C1 segment of cervical spinal cord (tissue), 14 donors: ENCODE results near the gene NOTO.
"Not testable (repeated sequence)": the region's sequence is repeated elsewhere in the genome, so short reads cannot be mapped to it uniquely, and the experiment has no call there.

ENCODE experiments used
- DNase-seq, 14 donors: peaks; one replicate each; lab custom pipeline; 2025; lab: John Stamatoyannopoulos, UW

The NOTO gene, protein sequence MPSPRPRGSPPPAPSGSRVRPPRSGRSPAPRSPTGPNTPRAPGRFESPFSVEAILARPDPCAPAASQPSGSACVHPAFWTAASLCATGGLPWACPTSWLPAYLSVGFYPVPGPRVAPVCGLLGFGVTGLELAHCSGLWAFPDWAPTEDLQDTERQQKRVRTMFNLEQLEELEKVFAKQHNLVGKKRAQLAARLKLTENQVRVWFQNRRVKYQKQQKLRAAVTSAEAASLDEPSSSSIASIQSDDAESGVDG

GRCh38 chr2:73202156-73203054, at the start of gene NOTO:
TSS of gene NOTO (plus strand) at chr2:73202574. CDS start at chr2:73202667, 93 bp downstream.
- peak in 1 of 14 donors; percentile 22 for DNase-seq

- peak in 10 of 14 donors; percentile 4 to 38 (median 20) for DNase-seq
Measured at GRCh38 chr2:73156539-73157124, 45.7 kb upstream of the NOTO start.

DNA sequence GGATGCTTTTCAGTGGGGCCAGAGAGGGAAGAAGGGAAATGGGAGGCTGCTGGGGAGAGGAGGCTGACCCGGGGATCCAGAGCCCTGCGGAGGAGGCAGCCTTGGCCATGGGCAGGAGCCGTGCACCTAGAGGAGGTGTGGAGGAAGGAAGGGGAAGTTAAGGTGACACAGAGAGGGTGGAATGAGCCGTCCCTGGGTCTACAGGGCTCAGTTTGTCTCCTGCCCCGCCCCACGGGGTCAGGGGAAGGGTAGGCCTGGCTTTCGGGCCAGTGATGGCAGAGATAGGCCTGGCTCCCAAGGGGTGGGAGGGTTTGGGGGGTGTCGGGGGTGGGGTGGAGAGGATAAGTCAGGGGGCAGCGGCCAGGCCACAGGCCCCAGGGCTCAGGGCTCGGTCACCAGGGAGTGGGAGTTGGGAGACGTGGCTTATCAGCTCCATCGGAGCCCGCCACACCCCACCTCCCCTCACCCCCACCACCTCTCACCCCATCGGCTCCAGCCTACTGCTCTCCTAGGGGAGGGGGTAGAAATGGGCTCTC, 39.5 kb upstream of the NOTO start:
- no peak for DNase-seq

- peak in 12 of 14 donors; percentile 4 to 47 (median 29) for DNase-seq
Measured at GRCh38 chr2:73163483-73164367, 38.6 kb upstream of the NOTO start.

- DNase-seq: not testable (repeated sequence)
Measured at GRCh38 chr2:73165978-73166377, 36.4 kb upstream of the NOTO start.

DNA sequence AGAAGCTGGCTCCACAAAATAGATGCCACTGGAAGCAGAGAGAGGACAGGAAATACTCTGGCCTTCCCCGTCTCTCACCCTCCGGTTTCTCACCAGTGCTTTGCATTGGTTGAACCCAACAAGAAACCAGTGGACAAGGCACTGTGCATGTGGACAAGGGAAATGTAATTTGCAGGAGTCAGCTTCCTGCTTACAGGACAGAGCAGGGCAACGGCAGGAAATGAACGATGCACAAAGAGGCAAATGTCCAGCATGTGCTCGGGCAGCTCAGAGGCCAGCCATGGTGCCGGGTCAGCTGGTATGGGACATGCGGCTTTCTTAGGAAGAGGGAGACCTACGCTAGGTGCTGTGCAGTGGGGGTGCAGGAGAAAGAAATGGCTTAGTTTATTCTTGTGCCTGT, 35.6 kb upstream of the NOTO start:
- DNase-seq: not testable (repeated sequence)

GRCh38 chr2:73168348-73168747, 34.0 kb upstream of the NOTO start:
- DNase-seq: not testable (repeated sequence)

- DNase-seq: not testable (repeated sequence)
Measured at GRCh38 chr2:73170341-73170740, 32.0 kb upstream of the NOTO start.

GRCh38 chr2:73172963-73173362, 29.4 kb upstream of the NOTO start:
- DNase-seq: no peak

- DNase-seq: no peak
Measured at GRCh38 chr2:73173781-73174180, 28.6 kb upstream of the NOTO start.

DNA sequence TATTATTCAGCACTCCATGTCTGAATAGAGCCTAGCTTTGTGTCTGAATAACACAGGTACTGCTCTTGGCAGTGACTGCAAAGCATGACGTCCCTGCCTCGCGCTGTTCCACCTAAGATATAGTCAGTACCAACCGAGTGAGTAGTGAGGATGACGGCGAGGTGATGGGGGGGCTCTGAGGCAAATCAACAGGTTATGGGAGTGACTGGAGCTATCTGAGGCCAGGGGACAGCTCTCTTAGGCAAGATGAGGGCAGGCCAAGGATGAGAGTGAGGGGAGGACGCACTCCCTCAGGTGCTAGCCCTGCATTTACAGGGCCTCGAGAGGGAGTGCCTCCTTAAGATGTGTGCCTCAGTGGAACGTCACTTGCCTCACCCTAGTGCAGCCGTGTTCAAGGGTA, 28.1 kb upstream of the NOTO start:
- no peak for DNase-seq

DNA sequence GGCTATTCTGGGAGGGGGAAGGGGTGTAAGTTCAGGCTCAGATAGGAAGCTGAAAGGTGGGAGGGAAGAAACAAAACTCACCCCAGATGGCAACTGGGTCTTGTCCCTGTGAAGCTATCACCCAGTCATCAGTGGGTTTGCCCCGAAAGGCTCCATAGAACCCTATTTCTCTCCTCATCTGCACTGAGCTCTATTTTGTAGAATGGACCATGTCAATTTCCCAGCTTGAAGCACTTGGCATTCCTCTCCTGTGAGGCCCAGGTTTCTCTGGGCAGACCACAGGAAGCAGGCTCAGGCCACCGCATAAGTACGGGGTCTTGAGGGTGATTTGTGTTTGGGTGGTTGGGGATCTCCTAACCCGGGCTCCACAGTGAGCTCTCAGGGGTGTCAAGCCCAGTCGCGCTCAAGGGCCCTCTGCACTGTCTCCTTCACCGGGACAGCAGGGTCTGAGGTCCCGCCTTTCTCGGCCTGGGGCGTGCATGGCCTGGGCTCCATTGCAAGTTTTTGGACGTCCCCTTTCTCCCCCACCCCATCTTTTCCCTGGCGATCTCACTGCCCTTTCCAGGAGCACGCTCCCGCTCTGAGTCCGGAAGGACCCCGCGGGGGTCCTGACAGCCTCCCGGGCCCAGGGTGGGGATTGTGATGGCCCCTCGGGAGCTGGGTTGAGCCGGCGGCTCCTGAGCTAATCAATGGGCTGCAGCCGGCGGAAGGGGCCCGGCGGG, 27.3 kb upstream of the NOTO start:
- no peak for DNase-seq

GRCh38 chr2:73175663-73176204, 26.6 kb upstream of the NOTO start:
- DNase-seq: peak in 9 of 14 donors; percentile 2 to 58 (median 17)

DNA sequence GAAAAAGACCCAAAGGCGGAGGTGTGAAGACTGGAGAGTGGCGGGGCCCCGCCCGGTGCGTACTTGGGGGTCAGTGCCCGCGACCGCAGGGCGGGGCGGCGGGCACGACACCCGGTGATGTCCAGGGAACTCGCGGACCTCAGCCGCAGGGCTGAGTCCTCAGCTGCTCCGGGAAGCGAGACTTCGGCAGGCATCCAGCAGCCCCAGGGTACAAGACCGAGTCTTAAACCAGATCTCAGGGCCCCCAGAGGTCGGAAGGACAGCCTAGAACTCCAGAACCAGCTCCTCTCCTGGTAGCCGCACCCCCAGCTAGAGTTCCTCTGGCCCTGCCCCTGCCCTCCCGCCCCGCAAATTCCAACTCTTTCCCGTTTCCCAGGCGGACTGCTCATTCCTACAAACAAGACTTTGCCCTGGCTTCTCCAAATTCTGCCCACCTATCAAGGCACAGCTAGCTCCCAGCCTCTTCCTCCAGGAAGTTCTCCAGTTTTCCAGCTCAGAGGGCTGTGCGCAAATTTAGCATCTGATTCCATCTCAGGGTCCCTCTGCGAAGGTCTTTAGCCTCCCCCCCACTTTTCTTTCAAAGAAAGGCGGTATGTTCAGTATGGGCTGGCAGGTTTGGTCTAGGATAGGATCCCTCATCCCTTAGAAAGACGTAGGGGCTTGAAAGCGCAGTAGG, 26.0 kb upstream of the NOTO start:
- peak in 3 of 14 donors; percentile 10 to 43 (median 36) for DNase-seq

- DNase-seq: peak; percentile 10 to 88 (median 72)
Measured at GRCh38 chr2:73176881-73177644, 25.3 kb upstream of the NOTO start.

DNA sequence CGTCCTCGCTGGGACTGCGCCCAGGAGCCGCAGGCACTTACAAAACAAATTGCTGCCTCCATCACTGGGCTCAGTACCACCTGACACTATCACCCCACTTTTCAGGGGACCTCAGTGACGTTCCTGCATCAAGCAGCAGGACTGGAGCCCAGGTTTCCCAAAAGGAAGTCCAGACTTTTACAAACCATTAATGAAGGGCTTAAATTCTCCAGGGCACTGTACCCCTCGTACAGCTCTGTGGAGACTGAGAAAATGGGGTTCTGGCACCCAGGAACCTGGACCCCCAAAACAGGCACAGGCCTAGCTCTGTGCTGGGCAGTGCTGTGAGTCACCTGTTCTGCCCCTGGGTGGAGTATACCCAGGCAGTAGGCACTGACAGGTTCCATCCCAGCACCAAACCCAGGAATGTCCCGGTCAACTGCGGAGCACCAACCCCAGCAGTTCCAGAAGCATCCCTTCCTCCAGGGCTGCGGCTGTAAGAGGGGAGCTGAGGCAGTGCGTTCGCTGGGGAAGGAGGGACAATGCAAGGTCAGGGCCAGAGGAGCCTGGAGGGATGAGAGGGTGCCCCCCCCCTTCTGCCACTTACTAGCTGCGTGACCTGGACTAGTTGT, 24.6 kb upstream of the NOTO start:
- no peak for DNase-seq

DNA sequence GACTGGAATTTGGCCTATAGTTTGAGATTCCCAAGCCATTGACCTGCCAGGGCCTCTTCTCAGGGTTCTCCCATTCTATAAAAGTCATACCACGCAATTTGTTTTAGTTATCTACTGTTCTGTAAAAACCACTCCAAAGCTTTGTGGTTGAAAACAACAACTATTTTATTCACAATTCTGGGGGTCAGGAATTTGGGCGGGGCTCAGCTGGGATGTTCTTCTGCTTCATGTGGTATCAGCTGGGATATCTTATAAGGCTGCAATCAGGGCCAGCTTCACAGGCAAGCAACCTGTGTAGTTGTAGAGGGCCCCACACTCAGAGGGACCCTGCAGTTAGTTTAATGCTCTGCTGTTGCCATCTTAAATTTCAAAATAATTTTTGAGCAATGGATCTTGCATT, 16.4 kb upstream of the NOTO start:
- no peak for DNase-seq

DNA sequence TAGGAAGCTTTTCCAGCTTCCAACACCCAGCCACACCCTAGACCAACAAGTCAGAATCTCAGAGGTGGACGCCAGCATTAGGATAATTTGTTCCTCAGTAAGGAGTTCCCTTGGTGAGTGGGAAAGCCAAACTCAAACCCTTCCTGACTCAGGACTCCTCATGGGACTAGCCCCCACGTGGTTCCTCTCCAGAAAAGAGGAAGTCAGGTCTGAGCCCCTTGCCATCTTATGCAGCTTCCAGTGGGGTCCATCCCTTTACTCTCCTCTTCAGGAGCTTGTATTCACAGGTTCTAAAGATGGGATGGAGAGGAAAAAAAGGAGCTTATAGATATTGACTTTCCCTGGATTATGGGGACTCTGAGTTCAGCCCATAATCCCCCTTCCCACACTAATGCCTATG, 14.8 kb upstream of the NOTO start:
- no peak for DNase-seq
